ENCODE data around the gene TMEM151A. TPM values are rescaled to one million over a fixed set of nuclear protein-coding genes. Genes with fewer than 3 reads are reported as not detected.

The TMEM151A gene
- total RNA-seq, 2 experiments from 2014 or later = 0.11 to 0.14 TPM

DNA sequence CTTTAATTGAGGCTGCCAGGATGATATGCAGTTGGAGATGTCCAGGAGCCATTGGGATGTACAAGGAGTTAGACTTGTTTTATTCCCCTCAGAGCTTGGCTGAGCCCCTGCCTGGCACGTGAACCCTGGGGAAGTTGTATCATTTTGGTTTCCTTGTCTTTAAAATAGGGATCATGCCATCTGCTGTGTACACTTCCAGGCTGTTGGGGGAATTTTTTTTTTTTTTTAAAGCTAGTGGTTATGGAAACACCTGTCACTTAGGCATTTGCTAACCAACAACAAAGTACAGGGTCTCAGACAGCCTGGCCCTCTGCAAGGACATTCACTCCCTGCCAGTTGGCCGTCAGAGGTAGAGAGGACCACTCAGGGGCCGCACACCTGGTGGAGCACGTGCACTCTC is 31.7 kb upstream of the TMEM151A start:
- H3K27ac Mint-ChIP-seq = peak overlapping the region; percentile 96
- TF ChIP-seq, protein P1, sequence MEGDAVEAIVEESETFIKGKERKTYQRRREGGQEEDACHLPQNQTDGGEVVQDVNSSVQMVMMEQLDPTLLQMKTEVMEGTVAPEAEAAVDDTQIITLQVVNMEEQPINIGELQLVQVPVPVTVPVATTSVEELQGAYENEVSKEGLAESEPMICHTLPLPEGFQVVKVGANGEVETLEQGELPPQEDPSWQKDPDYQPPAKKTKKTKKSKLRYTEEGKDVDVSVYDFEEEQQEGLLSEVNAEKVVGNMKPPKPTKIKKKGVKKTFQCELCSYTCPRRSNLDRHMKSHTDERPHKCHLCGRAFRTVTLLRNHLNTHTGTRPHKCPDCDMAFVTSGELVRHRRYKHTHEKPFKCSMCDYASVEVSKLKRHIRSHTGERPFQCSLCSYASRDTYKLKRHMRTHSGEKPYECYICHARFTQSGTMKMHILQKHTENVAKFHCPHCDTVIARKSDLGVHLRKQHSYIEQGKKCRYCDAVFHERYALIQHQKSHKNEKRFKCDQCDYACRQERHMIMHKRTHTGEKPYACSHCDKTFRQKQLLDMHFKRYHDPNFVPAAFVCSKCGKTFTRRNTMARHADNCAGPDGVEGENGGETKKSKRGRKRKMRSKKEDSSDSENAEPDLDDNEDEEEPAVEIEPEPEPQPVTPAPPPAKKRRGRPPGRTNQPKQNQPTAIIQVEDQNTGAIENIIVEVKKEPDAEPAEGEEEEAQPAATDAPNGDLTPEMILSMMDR (IDR thresholded peaks at IDR 0.05) = no peak
- DNase-seq (no peak), ATAC-seq (ENCODE audit: poor library complexity) (no peak)
- peaks cover 31% of the 10 kb centered on the region for H3K4me1 ChIP-seq (ENCODE audit: insufficient read depth, low read length)
- H3K4me1 Mint-ChIP-seq (ENCODE audit: low read depth) = peaks cover 33% of the 10 kb centered on the region
- no peak overlapping the region for H3K27ac ChIP-seq (ENCODE audit: low read depth in 1 of 2, low read length in 2 of 2)
- POLR2A ChIA-PET = interaction anchor here (1.0 to 1.4 kb wide), 3 partner anchors 8 to 38 kb away, joined by 3 to 4 read pairs (median 3); no protein-coding TSS in a partner anchor
- no peaks in the 10 kb centered on the region for H3K9me3 Mint-ChIP-seq
- peaks cover 50% of the 10 kb centered on the region for H3K36me3 Mint-ChIP-seq (ENCODE audit: low read depth)
- H3K27me3 Mint-ChIP-seq = no peaks in the 10 kb centered on the region
- CTCF ChIA-PET = interaction anchor here (1.0 to 1.1 kb wide), 2 partner anchors 37 to 38 kb away, joined by 4 to 5 read pairs; no protein-coding TSS in a partner anchor
- H3K4me3 Mint-ChIP-seq = peak overlapping the region; percentile 75
- H3K4me3 ChIP-seq (ENCODE audit: low read length) = no peak overlapping the region
- H3K36me3 ChIP-seq (ENCODE audit: insufficient read depth, low read length) = peaks cover 43% of the 10 kb centered on the region
- no peaks in the 10 kb centered on the region for H3K27me3 ChIP-seq (ENCODE audit: control insufficient read depth in 1 of 2, insufficient read depth in 2 of 2, low read length in 2 of 2)
- intact Hi-C loops (cut with DNase I, micrococcal nuclease) = loop anchor here in 1 of 2 experiments (10.0 kb wide), 1 partner anchor 545 kb away; the partner anchor contains the start of gene KAT5
- no peaks in the 10 kb centered on the region for H3K9me3 ChIP-seq (ENCODE audit: control insufficient read depth in 1 of 2, insufficient read depth in 1 of 2, low read length in 2 of 2)

DNA sequence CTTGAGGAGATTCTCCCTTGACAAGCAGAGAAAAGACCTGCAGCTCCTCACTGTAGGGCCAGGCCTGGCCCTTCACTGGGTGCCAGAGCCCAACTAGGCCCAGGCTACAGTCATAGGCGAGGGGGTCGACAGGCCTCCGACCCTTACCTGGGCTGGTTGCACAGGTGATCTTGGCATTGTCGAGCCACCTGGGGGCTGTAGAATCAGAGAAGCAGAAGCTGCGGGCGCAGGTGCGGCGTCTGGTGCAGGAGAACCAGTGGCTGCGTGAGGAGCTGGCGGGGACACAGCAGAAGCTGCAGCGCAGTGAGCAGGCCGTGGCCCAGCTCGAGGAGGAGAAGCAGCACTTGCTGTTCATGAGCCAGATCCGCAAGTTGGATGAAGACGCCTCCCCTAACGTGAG is 30.1 kb upstream of the TMEM151A start:
- Histone ChIP-seq H3K36me3 (ENCODE audit: insufficient read depth, low read length) (peaks cover 51% of the 10 kb centered on the region), H3K4me3 (ENCODE audit: low read length) (no peak overlapping the region), H3K27me3 (ENCODE audit: control insufficient read depth in 1 of 2, insufficient read depth in 2 of 2, low read length in 2 of 2) (no peaks in the 10 kb centered on the region), H3K4me1 (ENCODE audit: insufficient read depth, low read length) (peaks cover 26% of the 10 kb centered on the region), H3K27ac (ENCODE audit: low read depth in 1 of 2, low read length in 2 of 2) (no peak overlapping the region), H3K9me3 (ENCODE audit: control insufficient read depth in 1 of 2, insufficient read depth in 1 of 2, low read length in 2 of 2) (no peaks in the 10 kb centered on the region)
- intact Hi-C loops (cut with DNase I, micrococcal nuclease) = loop anchor here in 1 of 2 experiments (10.0 kb wide), 1 partner anchor 547 kb away; the partner anchor contains the start of gene KAT5
- no peaks in the 10 kb centered on the region for H3K9me3 Mint-ChIP-seq
- CTCF ChIA-PET = no interaction called here
- peaks cover 26% of the 10 kb centered on the region for H3K4me1 Mint-ChIP-seq (ENCODE audit: low read depth)
- ATAC-seq (ENCODE audit: poor library complexity) (no peak), DNase-seq (no peak)
- POLR2A ChIA-PET = interaction anchor here (1.0 kb wide), 1 partner anchor 27 kb away, joined by 3 read pairs; the partner anchor contains the start of gene YIF1A
- no peak overlapping the region for H3K27ac Mint-ChIP-seq
- TF ChIP-seq, protein P1 (IDR thresholded peaks at IDR 0.05) = no peak
- peaks cover 51% of the 10 kb centered on the region for H3K36me3 Mint-ChIP-seq (ENCODE audit: low read depth)
- no peaks in the 10 kb centered on the region for H3K27me3 Mint-ChIP-seq
- no peak overlapping the region for H3K4me3 Mint-ChIP-seq

DNA sequence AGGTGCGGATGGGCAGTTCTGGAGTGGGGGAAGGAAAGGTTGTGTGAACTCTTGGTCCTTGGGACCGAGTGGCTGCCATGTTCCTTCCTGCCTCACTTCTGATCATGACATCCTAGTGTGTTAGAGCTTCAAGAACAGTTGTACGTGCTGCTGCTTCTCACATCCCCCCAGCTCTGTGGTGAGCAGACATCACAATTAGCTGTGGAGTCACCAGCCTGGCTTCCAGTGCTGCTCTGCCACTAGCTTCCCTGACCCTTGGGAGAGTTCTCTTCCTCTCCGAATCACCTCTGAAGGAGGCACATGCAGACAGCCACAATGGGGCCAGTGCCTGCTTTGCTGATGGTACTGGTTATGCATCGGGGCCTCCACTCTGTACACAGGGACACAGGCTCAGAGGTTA is 29.5 kb upstream of the TMEM151A start:
- H3K9me3 Mint-ChIP-seq = no peaks in the 10 kb centered on the region
- H3K36me3 Mint-ChIP-seq (ENCODE audit: low read depth) = peaks cover 50% of the 10 kb centered on the region
- Histone ChIP-seq H3K27me3 (ENCODE audit: control insufficient read depth in 1 of 2, insufficient read depth in 2 of 2, low read length in 2 of 2) (no peaks in the 10 kb centered on the region), H3K9me3 (ENCODE audit: control insufficient read depth in 1 of 2, insufficient read depth in 1 of 2, low read length in 2 of 2) (no peaks in the 10 kb centered on the region), H3K27ac (ENCODE audit: low read depth in 1 of 2, low read length in 2 of 2) (no peak overlapping the region), H3K4me1 (ENCODE audit: insufficient read depth, low read length) (peaks cover 26% of the 10 kb centered on the region), H3K36me3 (ENCODE audit: insufficient read depth, low read length) (peaks cover 51% of the 10 kb centered on the region), H3K4me3 (ENCODE audit: low read length) (no peak overlapping the region)
- no peak for DNase-seq
- intact Hi-C loops (cut with DNase I, micrococcal nuclease) = loop anchor here in 1 of 2 experiments (10.0 kb wide), 1 partner anchor 547 kb away; the partner anchor contains the start of gene KAT5
- H3K4me1 Mint-ChIP-seq (ENCODE audit: low read depth) = peaks cover 23% of the 10 kb centered on the region
- H3K27me3 Mint-ChIP-seq = no peaks in the 10 kb centered on the region
- H3K4me3 Mint-ChIP-seq = no peak overlapping the region
- POLR2A ChIA-PET = interaction anchor here (1.0 kb wide), 1 partner anchor 27 kb away, joined by 3 read pairs; the partner anchor contains the start of gene YIF1A
- CTCF ChIA-PET = no interaction called here
- TF ChIP-seq, protein P1 (IDR thresholded peaks at IDR 0.05) = no peak
- no peak overlapping the region for H3K27ac Mint-ChIP-seq
- no peak for ATAC-seq (ENCODE audit: poor library complexity)
